Cardiac septum (tissue), 1 donor: ENCODE measurements around the gene HRAS. TPM values are rescaled to one million over a fixed set of nuclear protein-coding genes. Genes with fewer than 3 reads are reported as not detected.
"Not testable (repeated sequence)": the region's sequence is repeated elsewhere in the genome, so short reads cannot be mapped to it uniquely, and the experiment has no call there.

ENCODE experiments used
- DNase-seq: peaks from one replicate; pipeline ENCODE4 v3.0.0-alpha.2; 2020; ENCODE audit warnings: low spot score
- intact Hi-C: fragments of 100-400 bp; cut with DNase I; formaldehyde crosslinking; loops from one replicate; pipeline ENCODE4 v1.14.0; 2022
- total RNA-seq: library from RNA; stranded (reverse); fragmentation: NEBNext Ultra II Directional; extraction: Animal tissue kit (Norgen Biotek cat#: 25700); gene quantifications from one replicate; pipeline ENCODE4 v1.2.1, GENCODE V29; 2021
- donor health status: DM: no; HTN: no; CAD: no.

Gene HRAS
- total RNA-seq, 1 donor from 2014 or later, result 75.9 TPM

GRCh38 chr11:520428-521176 lies 14.8 kb downstream of the HRAS start:
- no peak for DNase-seq
- intact Hi-C loops, result no loop called here

GRCh38 chr11:518463-519202 lies 16.7 kb downstream of the HRAS start:
- intact Hi-C loops, result loop anchor here (2.0 kb wide), 1 partner anchor 70 kb away; no protein-coding TSS in a partner anchor
- DNase-seq, result peak; percentile 93

- intact Hi-C loops, DNase-seq: not testable (repeated sequence)
Observed at GRCh38 chr11:516918-517685, 18.3 kb downstream of the HRAS start.

DNA sequence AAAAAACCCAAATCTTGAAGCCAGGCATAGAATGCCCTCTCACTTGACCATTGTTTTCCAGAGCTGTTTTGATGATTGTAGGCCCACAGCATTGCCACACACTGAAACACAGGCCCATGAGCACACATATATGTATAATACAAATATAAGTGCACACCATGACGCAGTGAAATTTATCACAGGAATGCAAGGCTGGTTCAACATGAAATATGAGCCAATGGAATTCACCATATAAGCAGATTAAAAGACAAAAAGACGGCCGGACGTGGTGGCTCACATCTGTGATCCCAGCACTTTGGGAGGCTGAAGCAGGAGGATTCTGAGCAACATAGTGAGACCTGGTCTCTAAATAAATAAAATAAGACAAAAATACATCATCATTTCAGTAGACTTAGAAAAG lies 19.0 kb downstream of the HRAS start:
- DNase-seq, result no peak
- intact Hi-C loops, result no loop called here

DNA sequence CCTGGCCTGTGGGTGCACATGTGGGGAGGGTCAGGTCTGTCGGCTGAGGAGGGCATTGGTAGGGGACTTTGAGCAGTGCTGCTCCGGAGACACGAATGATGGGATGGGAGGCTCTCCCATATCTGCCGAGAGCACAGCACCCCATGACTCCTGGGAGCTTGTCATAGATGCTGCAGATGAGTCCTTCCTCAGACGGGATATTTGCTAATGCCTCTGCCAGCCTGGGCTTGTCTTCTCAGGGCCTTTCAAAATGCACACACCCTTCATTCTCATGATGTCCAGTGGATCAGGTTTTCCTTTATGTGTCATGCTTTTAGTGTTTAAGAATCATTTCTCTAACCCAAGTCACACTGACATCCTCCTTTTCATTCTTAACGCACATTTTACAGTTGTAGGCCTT lies 20.2 kb downstream of the HRAS start:
- DNase-seq, result no peak
- intact Hi-C loops, result no loop called here

GRCh38 chr11:514606-515005 lies 20.8 kb downstream of the HRAS start:
- no peak for DNase-seq
- intact Hi-C loops, result no loop called here

GRCh38 chr11:512761-513595 lies 22.4 kb downstream of the HRAS start:
- intact Hi-C loops, result no loop called here
- DNase-seq, result no peak

DNA sequence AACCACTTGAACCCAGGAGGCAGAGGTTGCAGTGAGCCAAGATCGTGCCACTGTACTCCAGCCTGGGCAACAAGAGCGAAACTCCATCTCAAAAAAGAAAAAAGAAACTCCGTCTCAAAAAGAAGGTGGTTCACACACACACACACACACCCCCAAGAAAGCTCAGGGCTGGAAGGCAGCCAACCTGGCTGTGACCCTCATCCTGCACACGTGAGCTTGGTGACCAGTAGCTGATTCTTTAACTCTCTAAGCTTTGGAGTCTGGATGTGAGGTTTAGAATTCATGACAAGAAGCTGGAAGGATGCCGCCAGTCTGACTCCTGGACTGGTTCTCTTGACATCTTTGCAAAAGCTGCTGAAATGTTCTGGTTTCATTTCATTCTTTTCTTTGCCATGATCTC lies 26.4 kb downstream of the HRAS start:
- no peak for DNase-seq
- intact Hi-C loops, result loop anchor here (5.0 to 10.0 kb wide), 2 partner anchors 102 to 274 kb away; partner anchors contain the start of genes PSMD13 and SIRT3

- no peak for DNase-seq
- intact Hi-C loops, result loop anchor here (2.0 to 10.0 kb wide), 3 partner anchors 57 to 273 kb away; partner anchors contain the start of genes PSMD13, PTDSS2 and SIRT3
Observed at GRCh38 chr11:507727-508515, 27.5 kb downstream of the HRAS start.

GRCh38 chr11:506995-507726 lies 28.2 kb downstream of the HRAS start, which contains the start of gene RNH1:
RNH1 (minus strand) TSS chr11:507242; CDS start chr11:502162, 5,080 bp downstream.
- intact Hi-C loops, result loop anchor here (2.0 to 10.0 kb wide), 3 partner anchors 56 to 272 kb away; partner anchors contain the start of genes PSMD13, PTDSS2 and SIRT3
- peak; percentile 100 for DNase-seq

DNA sequence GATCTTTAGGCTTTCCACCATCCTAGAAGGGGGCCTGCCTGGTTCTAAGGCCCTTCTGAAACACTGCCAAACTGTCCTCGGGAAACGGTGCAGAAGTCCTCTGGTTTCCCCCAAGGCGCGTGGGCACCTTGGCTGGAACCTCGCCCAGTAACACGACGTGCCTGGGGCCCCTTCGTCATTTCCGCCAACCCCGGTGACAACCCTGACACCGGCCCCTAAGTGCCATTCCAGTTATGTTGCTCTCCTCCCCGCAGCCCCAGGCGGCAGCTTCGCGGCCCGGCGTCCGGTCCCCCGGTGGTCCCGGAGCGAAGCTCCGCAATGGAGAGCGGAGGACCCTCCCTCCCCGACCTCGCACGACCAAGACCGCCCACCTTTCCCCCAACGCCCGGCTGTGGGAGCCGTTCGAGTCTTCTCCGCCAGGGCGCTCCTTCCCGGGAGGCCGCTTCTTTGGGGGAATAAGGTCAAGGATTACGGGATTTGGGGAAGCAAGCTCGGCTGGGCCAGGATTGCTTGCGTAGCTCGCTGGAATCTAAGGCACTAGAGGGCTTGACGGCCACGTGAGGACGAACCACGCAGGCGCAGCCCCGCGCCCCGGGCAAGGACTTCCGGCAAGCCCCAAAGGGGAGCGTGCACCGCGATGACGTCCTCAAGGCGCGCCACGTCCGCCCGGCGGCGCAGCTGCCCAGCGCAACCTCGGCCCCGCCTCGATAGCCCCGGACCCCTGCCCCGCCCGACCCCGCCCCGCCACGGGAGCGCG lies 29.0 kb downstream of the HRAS start:
- intact Hi-C loops, result loop anchor here (2.0 to 10.0 kb wide), 3 partner anchors 56 to 272 kb away; partner anchors contain the start of genes PSMD13, PTDSS2 and SIRT3
- DNase-seq, result peak; percentile 98

GRCh38 chr11:504994-505344 lies 30.4 kb downstream of the HRAS start:
- DNase-seq, result no peak
- intact Hi-C loops, result loop anchor here (5.0 to 10.0 kb wide), 3 partner anchors 38 to 270 kb away; partner anchors contain the start of genes PSMD13 and SIRT3

GRCh38 chr11:504053-504993 lies 31.1 kb downstream of the HRAS start:
- no peak for DNase-seq
- intact Hi-C loops, result loop anchor here (5.0 to 10.0 kb wide), 2 partner anchors 37 to 270 kb away; partner anchors contain the start of genes PSMD13 and SIRT3

DNA sequence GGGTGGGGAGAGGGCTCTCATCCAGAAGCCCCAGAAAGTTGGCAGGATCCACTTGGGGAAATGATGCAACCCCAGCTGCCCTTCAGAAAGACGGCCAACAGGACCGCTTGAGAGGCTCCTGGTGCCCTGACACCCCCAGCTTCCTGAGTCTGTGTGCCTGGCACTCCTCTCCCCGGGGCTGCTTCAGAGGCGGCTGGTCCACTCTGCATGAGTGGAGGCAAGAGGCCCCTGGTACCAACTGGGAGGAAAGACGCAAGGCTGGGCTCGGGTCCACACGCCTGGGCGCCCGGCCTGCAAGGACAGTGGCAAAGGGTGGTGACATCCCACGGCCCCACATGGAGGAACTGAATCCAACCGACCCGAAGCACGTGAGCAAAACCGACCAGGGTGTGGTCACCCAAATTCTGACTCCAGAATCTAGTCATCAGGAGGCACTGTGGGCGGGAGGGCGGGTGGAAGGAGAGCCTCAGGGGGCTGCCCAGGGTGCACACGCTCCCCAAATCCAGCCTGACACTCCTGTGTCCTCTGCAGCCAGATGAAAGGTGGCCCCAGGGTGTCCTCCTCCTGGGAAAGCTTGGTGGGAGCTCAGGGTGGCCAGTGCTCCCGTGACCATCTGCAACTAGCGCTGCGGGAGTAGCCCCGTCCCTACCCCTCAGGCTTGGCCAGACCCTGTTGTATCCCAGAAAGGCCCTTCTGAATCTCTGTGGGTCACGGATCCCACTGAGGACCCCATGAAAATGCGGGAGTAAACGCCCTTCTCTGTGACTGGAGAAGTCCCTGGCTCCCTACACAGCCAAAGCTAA lies 32.0 kb downstream of the HRAS start:
- no peak for DNase-seq
- intact Hi-C loops, result loop anchor here (5.0 to 10.0 kb wide), 2 partner anchors 36 to 269 kb away; partner anchors contain the start of genes PSMD13 and SIRT3
